Upper lobe of left lung (tissue), 6 donors: ENCODE data around the gene PSMD8. TPM values are rescaled to one million over a fixed set of nuclear protein-coding genes. Genes with fewer than 3 reads are reported as not detected.

Source experiments
- ATAC-seq, 2 donors: fragments of 200-7000 bp; cut with Tn5 transposase; one replicate each; pipeline ENCODE4 v1.9.1; 2022; ENCODE audit warnings: mild to moderate bottlenecking in 2 of 2, moderate library complexity in 2 of 2; ENCODE audit not compliant: low FRiP score in 2 of 2
- DNase-seq, 2 donors: peaks; one replicate each; pipeline ENCODE4 v3.0.0-alpha.2; 2019 to 2020
- H3K27ac ChIP-seq, 4 donors: fragments of 200-600 bp; sonication (generic); one replicate each; pipeline ENCODE4 v1.5.1; 2016 to 2019
- H3K27me3 ChIP-seq, 4 donors: fragments of 200-600 bp; sonication (generic); one replicate each; pipeline ENCODE4 v1.5.1; 2017 to 2019
- H3K36me3 ChIP-seq, 4 donors: fragments of 200-600 bp; sonication (generic); one replicate each; pipeline ENCODE4 v1.5.1; 2016 to 2019
- H3K4me1 ChIP-seq, 4 donors: fragments of 200-600 bp; sonication (generic); one replicate each; pipeline ENCODE4 v1.5.1; 2018 to 2019
- H3K4me3 ChIP-seq, 4 donors: fragments of 200-600 bp; sonication (generic); one replicate each; pipeline ENCODE4 v1.5.1; 2017 to 2019; ENCODE audit warnings: mild to moderate bottlenecking in 2 of 4, moderate library complexity in 1 of 4
- H3K9me3 ChIP-seq, 4 donors: fragments of 200-600 bp; sonication (generic); one replicate each; pipeline ENCODE4 v1.5.1; 2018 to 2019
- EP300 ChIP-seq, 4 donors: sonication (generic); formaldehyde crosslinking; IDR thresholded peaks; one replicate each; pipeline ENCODE4 v1.5.1; 2017; ENCODE audit warnings: antibody characterized with exemption in 4 of 4, control low read depth in 2 of 4
- POLR2A ChIP-seq, 4 donors: fragments of 450-650 bp; IDR thresholded peaks; one replicate each; pipeline ENCODE4 v1.5.1; 2016 to 2017; ENCODE audit warnings: antibody characterized with exemption in 4 of 4, mild to moderate bottlenecking in 2 of 4
- POLR2AphosphoS5 ChIP-seq, 2 donors: sonication (generic); formaldehyde crosslinking; IDR thresholded peaks; one replicate each; pipeline ENCODE4 v1.5.1; 2017; ENCODE audit warnings: antibody characterized with exemption in 2 of 2
- WGBS, 2 donors: methylation state at CpG; one replicate each; pipeline ENCODE4 v1.1.5; 2017 to 2018; 5-methylcytosine and 5-hydroxymethylcytosine counted together
- total RNA-seq, 6 donors: library from RNA; depleted of rRNA in 4 of 6; stranded (reverse); fragments of >200 nt in 4 of 6; gene quantifications; one replicate each; pipeline versions ENCODE4 v1.1.0 to v1.2.1, GENCODE V29; 2016 to 2021
- TF ChIP-seq, protein P1 (sequence below), 6 experiments: fragments of 450-650 bp in 4 of 6; fragments of 200-600 bp in 2 of 6; sonication (generic) in 2 of 6; IDR thresholded peaks; one replicate each; pipeline ENCODE4 v1.5.1; 2016 to 2019; ENCODE audit warnings: antibody characterized with exemption in 6 of 6
- donor health status: DM: no; HTN: no; CAD: no; lungs with moderate emphysema.
- donor health status: DM: no; HTN: yes; CAD: no; lungs with severe emphysema.

PSMD8 gene
- total RNA-seq, 6 donors from 2014 or later: 66.0 to 213 (median 121) TPM

DNA sequence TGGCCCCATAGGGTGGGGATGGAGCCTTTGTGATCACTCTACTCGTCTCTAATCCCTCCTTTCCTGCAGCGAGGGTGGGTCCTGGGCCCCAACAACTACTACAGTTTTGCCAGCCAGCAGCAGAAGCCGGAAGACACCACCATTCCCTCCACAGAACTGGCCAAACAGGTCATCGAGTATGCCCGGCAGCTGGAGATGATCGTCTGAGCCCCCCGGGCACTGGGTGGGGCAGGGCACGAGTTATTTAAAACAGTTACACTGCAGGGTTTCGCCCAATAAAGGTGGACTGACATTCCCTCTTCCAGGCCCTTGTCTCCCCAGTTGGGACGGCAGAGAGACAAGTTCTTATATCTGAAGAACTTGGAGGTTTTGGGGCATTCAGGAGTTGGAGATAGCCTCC is 8.8 kb downstream of the PSMD8 start:
- ATAC-seq: no peak
- Histone ChIP-seq H3K9me3 (no peaks in the 10 kb centered on the region), H3K27me3 (peaks cover 0 to 5% (median 0%) of the 10 kb centered on the region in 4 donors)

DNA sequence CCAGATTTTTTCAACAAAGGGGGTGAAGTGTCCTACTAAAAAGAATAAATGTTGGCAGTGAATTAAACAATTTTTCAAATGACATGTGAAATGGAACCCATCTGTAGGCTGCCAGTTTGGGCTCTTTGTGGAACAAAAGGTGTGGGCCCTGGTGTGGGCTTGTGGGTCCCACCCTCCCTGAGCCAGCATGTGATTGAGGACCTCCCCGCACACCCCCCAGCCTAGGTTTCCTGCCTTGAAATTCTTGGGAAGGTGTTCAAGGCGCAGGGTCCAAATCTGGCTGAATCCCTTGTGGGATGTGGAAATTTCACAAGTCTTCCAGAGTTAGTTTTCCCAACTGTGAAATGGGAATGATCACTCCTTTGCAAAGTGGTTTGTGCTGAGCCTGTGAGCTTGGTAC is 9.4 kb downstream of the PSMD8 start:
- ATAC-seq (no peak), DNase-seq (no peak)
- Histone ChIP-seq H3K9me3 (no peaks in the 10 kb centered on the region), H3K27me3 (peaks cover 0 to 11% (median under 1%) of the 10 kb centered on the region in 4 donors), H3K36me3 (peaks cover 17 to 68% (median 58%) of the 10 kb centered on the region in 4 donors), H3K27ac (no peak overlapping the region), H3K4me1 (peaks cover 26 to 33% (median 29%) of the 10 kb centered on the region in 4 donors), H3K4me3 (no peak overlapping the region)
- TF ChIP-seq POLR2A (IDR thresholded peaks at IDR 0.05): no peak
- TF ChIP-seq POLR2AphosphoS5 (IDR thresholded peaks at IDR 0.05): no peak
- TF ChIP-seq, protein P1, sequence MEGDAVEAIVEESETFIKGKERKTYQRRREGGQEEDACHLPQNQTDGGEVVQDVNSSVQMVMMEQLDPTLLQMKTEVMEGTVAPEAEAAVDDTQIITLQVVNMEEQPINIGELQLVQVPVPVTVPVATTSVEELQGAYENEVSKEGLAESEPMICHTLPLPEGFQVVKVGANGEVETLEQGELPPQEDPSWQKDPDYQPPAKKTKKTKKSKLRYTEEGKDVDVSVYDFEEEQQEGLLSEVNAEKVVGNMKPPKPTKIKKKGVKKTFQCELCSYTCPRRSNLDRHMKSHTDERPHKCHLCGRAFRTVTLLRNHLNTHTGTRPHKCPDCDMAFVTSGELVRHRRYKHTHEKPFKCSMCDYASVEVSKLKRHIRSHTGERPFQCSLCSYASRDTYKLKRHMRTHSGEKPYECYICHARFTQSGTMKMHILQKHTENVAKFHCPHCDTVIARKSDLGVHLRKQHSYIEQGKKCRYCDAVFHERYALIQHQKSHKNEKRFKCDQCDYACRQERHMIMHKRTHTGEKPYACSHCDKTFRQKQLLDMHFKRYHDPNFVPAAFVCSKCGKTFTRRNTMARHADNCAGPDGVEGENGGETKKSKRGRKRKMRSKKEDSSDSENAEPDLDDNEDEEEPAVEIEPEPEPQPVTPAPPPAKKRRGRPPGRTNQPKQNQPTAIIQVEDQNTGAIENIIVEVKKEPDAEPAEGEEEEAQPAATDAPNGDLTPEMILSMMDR (IDR thresholded peaks at IDR 0.05): no peak
- no peak for TF ChIP-seq EP300 (IDR thresholded peaks at IDR 0.05)
- 94 to 100% methylated on average over 2 of the region's 2 CpGs for WGBS, 2 donors

More for the DNA sequence above, 8.8 kb downstream of the PSMD8 start:
- WGBS, 2 donors: 82 to 98% methylated on average over 4 to 10 of the region's 10 CpGs
- peaks cover 17 to 72% (median 60%) of the 10 kb centered on the region in 4 donors for H3K36me3 ChIP-seq
- no peak overlapping the region for H3K4me3 ChIP-seq
- no peak for TF ChIP-seq POLR2A (IDR thresholded peaks at IDR 0.05)
- TF ChIP-seq POLR2AphosphoS5 (IDR thresholded peaks at IDR 0.05): no peak
- TF ChIP-seq EP300 (IDR thresholded peaks at IDR 0.05): no peak
- TF ChIP-seq, protein P1 (IDR thresholded peaks at IDR 0.05): no peak
- no peak overlapping the region for H3K27ac ChIP-seq
- DNase-seq: no peak
- peaks cover 20 to 28% (median 23%) of the 10 kb centered on the region in 4 donors for H3K4me1 ChIP-seq

DNA sequence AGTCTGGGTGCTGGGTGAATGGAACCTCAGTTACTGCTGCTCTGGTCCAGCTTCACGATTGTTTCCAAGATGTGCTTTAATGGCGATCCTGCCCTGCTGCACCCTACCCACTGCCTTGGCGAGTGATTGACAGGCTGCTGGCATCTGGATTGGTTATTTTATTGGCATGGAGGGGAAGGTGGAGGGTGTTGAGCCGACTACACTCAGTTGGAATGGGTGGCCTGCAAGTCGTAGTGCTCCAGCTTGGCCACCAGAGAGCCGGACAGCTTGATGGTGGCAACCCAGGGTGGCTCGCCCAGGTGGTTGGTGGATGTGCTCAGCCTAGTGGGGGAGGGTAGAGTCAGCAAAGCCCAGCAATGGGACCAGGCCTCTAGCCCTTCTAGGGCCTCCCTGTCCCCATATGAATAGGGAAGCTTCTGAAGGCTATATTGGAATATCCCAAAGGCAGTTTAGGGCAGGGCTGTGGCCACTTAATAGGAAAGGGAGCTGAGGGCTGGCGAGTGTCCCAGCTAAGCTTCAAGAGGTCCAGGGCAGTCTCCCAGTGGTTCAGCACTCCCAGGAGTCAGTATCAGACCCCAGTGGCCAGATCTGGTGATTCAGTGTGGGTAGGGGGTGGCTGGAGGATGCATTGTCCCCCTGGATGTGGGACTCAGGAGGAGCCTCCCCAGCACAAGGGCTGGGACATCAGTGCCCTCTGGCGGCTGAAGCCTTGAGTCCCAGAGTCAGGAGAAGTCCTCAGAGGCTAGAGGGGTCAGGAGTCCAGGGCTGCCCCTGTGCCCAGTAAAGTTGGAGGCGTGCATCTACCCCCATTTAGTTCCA is 10.0 kb downstream of the PSMD8 start:
- WGBS, 2 donors: 84% methylated on average over 6 to 10 of the region's 10 CpGs
- peaks cover 0 to 18% (median 3%) of the 10 kb centered on the region in 4 donors for H3K27me3 ChIP-seq
- ATAC-seq: no peak
- no peak overlapping the region for H3K27ac ChIP-seq
- no peak for DNase-seq
- peaks cover 33 to 40% (median 35%) of the 10 kb centered on the region in 4 donors for H3K4me1 ChIP-seq
- H3K9me3 ChIP-seq: no peaks in the 10 kb centered on the region
- TF ChIP-seq POLR2A (IDR thresholded peaks at IDR 0.05) (no peak), EP300 (IDR thresholded peaks at IDR 0.05) (no peak), POLR2AphosphoS5 (IDR thresholded peaks at IDR 0.05) (no peak)
- TF ChIP-seq, protein P1 (IDR thresholded peaks at IDR 0.05): no peak
- peaks cover 17 to 61% (median 51%) of the 10 kb centered on the region in 4 donors for H3K36me3 ChIP-seq
- no peak overlapping the region for H3K4me3 ChIP-seq

DNA sequence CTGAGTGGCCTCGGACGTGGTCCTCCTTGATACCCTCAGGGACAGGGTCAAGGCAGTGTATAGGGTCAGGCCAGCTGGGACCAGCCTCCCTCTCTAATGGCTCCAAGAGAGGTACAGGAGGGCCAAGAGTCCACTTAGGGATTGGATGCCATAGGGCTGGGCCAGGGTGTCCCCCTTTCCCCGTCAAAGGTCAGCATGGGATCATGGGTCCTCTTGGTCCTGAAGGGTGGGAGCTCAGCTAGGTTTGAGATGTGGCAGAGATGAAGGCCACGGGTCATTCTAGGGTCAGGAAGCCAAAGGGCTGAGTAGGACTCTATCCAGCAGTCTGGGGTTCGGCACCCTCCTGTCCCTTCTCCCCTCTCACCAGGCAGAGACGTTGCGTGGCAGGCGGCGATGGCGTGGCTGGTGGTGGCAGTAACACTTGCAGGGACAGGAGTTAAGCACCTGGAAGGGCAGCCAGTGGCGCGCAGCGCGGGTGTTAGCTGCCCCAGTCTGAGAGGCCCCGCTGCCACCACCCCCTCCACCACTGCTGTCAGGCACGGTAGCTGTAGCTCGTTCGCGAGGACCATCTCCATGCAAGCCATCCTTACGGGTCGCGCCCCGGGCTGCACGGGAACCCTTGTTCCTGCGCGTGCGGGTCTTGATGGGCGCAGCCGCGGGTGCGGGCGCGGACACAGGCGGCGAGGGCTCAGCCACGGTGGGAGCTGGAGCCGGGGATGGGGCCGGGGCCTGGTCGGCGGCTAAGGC is 10.9 kb downstream of the PSMD8 start:
- no peak overlapping the region for H3K27ac ChIP-seq
- DNase-seq (peak in 1 of 2 donors; percentile 85), ATAC-seq (no peak)
- H3K27me3 ChIP-seq: peaks cover 0 to 18% (median 3%) of the 10 kb centered on the region in 4 donors
- TF ChIP-seq, protein P1 (IDR thresholded peaks at IDR 0.05): no peak
- TF ChIP-seq POLR2AphosphoS5 (IDR thresholded peaks at IDR 0.05): no peak
- TF ChIP-seq EP300 (IDR thresholded peaks at IDR 0.05): no peak
- TF ChIP-seq POLR2A (IDR thresholded peaks at IDR 0.05): no peak
- no peak overlapping the region for H3K4me3 ChIP-seq
- H3K4me1 ChIP-seq: peaks cover 33 to 44% (median 38%) of the 10 kb centered on the region in 4 donors
- no peaks in the 10 kb centered on the region for H3K9me3 ChIP-seq
- peaks cover 17 to 53% (median 45%) of the 10 kb centered on the region in 4 donors for H3K36me3 ChIP-seq
- 84 to 96% methylated on average over 21 to 36 of the region's 40 CpGs for WGBS, 2 donors
